WTC11 (cell line): ENCODE measurements around the gene TBC1D21.

Source experiments
- CREB1 ChIP-seq: sonication (generic); formaldehyde crosslinking; IDR thresholded peaks from 2 replicates; pipeline ENCODE4 v1.8.0; 2023; ENCODE audit warnings: mild to moderate bottlenecking, missing genetic modification reagents
- ESRRA ChIP-seq: sonication (generic); formaldehyde crosslinking; IDR thresholded peaks from 2 replicates; pipeline ENCODE4 v1.8.1; 2022; ENCODE audit warnings: mild to moderate bottlenecking, missing genetic modification reagents, borderline replicate concordance
- FOXJ3 ChIP-seq: sonication (generic); formaldehyde crosslinking; IDR thresholded peaks from 2 replicates; pipeline ENCODE4 v1.9.0; 2021; ENCODE audit warnings: missing genetic modification reagents, mild to moderate bottlenecking, borderline replicate concordance
- GABPB1 ChIP-seq: sonication (generic); formaldehyde crosslinking; IDR thresholded peaks from 2 replicates; pipeline ENCODE4 v1.8.1; 2023; ENCODE audit warnings: mild to moderate bottlenecking, missing genetic modification reagents
- HMGA2 ChIP-seq: fragments of 250-450 bp; sonication (Bioruptor Pico); IDR thresholded peaks from 2 replicates; pipeline ENCODE4 v1.4.0; 2021; ENCODE audit warnings: mild to moderate bottlenecking, moderate library complexity
- NR2C2 ChIP-seq: sonication (generic); formaldehyde crosslinking; IDR thresholded peaks from 2 replicates; pipeline ENCODE4 v1.8.0; 2022; ENCODE audit warnings: mild to moderate bottlenecking, missing genetic modification reagents
- SP1 ChIP-seq: sonication (generic); formaldehyde crosslinking; conservative IDR thresholded peaks from 2 replicates; pipeline ENCODE4 v1.8.1; 2022; ENCODE audit warnings: missing genetic modification reagents
- TEAD1 ChIP-seq: sonication (generic); formaldehyde crosslinking; IDR thresholded peaks from 2 replicates; pipeline ENCODE4 v1.8.0; 2022; ENCODE audit warnings: mild to moderate bottlenecking, missing genetic modification reagents
- ZMAT4 ChIP-seq: fragments of 250-450 bp; sonication (Bioruptor Pico); IDR thresholded peaks from 2 replicates; pipeline ENCODE4 v1.9.0; 2021; ENCODE audit warnings: mild to moderate bottlenecking
- ZNF671 ChIP-seq: fragments of 250-450 bp; sonication (Bioruptor Pico); IDR thresholded peaks from 2 replicates; pipeline ENCODE4 v1.8.0; 2021; ENCODE audit warnings: mild to moderate bottlenecking
- TF ChIP-seq, protein P1 (sequence below): sonication (generic); formaldehyde crosslinking; IDR thresholded peaks from 2 replicates; pipeline ENCODE4 v1.8.1; 2023; ENCODE audit warnings: mild to moderate bottlenecking, missing genetic modification reagents, moderate library complexity
- TF ChIP-seq, protein P2 (sequence below): fragments of 200-600 bp; IDR thresholded peaks from 2 replicates; pipeline ENCODE4 v1.8.0; 2022; ENCODE audit warnings: antibody characterized with exemption
- TF ChIP-seq, protein P3 (sequence below): sonication (generic); formaldehyde crosslinking; IDR thresholded peaks from 2 replicates; pipeline ENCODE4 v1.8.1; 2022; ENCODE audit warnings: low read depth, mild to moderate bottlenecking, moderate library complexity, missing genetic modification reagents, borderline replicate concordance

DNA sequence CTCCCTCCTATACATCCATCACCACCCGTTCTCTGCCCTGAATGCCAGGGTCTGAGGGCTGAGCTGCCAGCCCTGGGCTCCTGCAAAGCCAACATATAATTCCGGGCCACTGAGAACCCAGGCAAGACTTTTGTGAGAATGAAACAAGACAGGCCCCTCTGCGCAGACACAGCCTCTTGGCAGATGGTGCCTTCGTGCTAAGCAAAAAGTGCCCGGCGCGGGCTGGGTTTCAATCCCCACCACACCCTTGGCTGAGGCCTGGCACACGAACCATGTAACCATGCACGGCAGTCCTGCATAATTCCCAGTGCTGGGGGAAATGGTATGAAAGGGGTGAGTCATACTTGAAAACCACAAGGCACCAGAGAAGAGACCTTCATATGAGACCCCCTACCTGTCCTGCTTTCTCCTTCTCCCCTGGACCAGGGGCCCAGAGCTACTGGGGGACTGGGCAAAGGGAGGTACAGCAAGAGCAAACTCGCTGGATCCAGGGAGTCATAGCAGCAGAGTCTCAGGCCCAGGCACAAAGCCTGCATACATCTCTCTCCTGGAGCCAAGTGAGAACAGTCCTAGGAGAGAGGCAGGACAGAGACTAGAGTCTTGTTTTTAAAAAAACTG is 26.8 kb downstream of the TBC1D21 start:
- TF ChIP-seq NR2C2 (no peak), GABPB1 (CRISPR knock-in tag) (no peak), HMGA2 (CRISPR knock-in tag) (no peak), FOXJ3 (CRISPR knock-in tag) (no peak), SP1 (no peak), CREB1 (CRISPR knock-in tag) (no peak), ESRRA (no peak), ZNF671 (CRISPR knock-in tag) (no peak), TEAD1 (CRISPR knock-in tag) (no peak), ZMAT4 (CRISPR knock-in tag) (no peak)
- TF ChIP-seq, protein P1, sequence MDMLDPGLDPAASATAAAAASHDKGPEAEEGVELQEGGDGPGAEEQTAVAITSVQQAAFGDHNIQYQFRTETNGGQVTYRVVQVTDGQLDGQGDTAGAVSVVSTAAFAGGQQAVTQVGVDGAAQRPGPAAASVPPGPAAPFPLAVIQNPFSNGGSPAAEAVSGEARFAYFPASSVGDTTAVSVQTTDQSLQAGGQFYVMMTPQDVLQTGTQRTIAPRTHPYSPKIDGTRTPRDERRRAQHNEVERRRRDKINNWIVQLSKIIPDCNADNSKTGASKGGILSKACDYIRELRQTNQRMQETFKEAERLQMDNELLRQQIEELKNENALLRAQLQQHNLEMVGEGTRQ (CRISPR knock-in tag) = no peak
- TF ChIP-seq, protein P2, sequence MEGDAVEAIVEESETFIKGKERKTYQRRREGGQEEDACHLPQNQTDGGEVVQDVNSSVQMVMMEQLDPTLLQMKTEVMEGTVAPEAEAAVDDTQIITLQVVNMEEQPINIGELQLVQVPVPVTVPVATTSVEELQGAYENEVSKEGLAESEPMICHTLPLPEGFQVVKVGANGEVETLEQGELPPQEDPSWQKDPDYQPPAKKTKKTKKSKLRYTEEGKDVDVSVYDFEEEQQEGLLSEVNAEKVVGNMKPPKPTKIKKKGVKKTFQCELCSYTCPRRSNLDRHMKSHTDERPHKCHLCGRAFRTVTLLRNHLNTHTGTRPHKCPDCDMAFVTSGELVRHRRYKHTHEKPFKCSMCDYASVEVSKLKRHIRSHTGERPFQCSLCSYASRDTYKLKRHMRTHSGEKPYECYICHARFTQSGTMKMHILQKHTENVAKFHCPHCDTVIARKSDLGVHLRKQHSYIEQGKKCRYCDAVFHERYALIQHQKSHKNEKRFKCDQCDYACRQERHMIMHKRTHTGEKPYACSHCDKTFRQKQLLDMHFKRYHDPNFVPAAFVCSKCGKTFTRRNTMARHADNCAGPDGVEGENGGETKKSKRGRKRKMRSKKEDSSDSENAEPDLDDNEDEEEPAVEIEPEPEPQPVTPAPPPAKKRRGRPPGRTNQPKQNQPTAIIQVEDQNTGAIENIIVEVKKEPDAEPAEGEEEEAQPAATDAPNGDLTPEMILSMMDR = no peak
- TF ChIP-seq, protein P3, sequence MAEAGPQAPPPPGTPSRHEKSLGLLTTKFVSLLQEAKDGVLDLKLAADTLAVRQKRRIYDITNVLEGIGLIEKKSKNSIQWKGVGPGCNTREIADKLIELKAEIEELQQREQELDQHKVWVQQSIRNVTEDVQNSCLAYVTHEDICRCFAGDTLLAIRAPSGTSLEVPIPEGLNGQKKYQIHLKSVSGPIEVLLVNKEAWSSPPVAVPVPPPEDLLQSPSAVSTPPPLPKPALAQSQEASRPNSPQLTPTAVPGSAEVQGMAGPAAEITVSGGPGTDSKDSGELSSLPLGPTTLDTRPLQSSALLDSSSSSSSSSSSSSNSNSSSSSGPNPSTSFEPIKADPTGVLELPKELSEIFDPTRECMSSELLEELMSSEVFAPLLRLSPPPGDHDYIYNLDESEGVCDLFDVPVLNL (CRISPR knock-in tag) = no peak
